H9 (cell line): ENCODE data around the gene ECSIT. TPM values are rescaled to one million over a fixed set of nuclear protein-coding genes. Genes with fewer than 3 reads are reported as not detected.

ENCODE experiments used
- DNase-seq: peaks from one replicate; pipeline ENCODE4 v3.0.0-alpha.2; 2017
- H2AFZ ChIP-seq: one replicate; pipeline ENCODE4 v1.6.1; 2013; ENCODE audit warnings: mild to moderate bottlenecking, low read length, control low read depth, moderate library complexity
- H2AK5ac ChIP-seq: 2 replicates; pipeline ENCODE4 v1.6.1; 2013; ENCODE audit warnings: low read length, control low read depth, mixed read lengths; ENCODE audit not compliant: insufficient read length
- H2BK120ac ChIP-seq: one replicate; pipeline ENCODE4 v1.6.1; 2013; ENCODE audit warnings: low read depth, mild to moderate bottlenecking, low read length, control low read depth, inconsistent platforms; ENCODE audit not compliant: poor library complexity, severe bottlenecking
- H2BK12ac ChIP-seq: 2 replicates; pipeline ENCODE4 v1.6.1; 2013; ENCODE audit warnings: low read length, control low read depth, mixed read lengths, low read depth; ENCODE audit not compliant: insufficient read length
- H2BK15ac ChIP-seq: 2 replicates; pipeline ENCODE4 v1.6.1; 2013; ENCODE audit warnings: low read depth, low read length, control low read depth
- H2BK20ac ChIP-seq: one replicate; pipeline ENCODE4 v1.6.1; 2013; ENCODE audit warnings: low read depth, mild to moderate bottlenecking, low read length, control low read depth, inconsistent platforms; ENCODE audit not compliant: poor library complexity, severe bottlenecking
- H2BK5ac ChIP-seq: 2 replicates; pipeline ENCODE4 v1.6.1; 2013; ENCODE audit warnings: low read length, control low read depth, mixed read lengths; ENCODE audit not compliant: insufficient read length
- H3K14ac ChIP-seq: 2 replicates; pipeline ENCODE4 v1.6.1; 2013; ENCODE audit warnings: low read length, control low read depth; ENCODE audit not compliant: insufficient read depth
- H3K18ac ChIP-seq: 2 replicates; pipeline ENCODE4 v1.6.1; 2013; ENCODE audit warnings: low read depth, mild to moderate bottlenecking, mixed read lengths, low read length, control low read depth; ENCODE audit not compliant: insufficient read length
- H3K23ac ChIP-seq: 2 replicates; pipeline ENCODE4 v1.6.1; 2013; ENCODE audit warnings: low read length, control low read depth, mixed read lengths, low read depth; ENCODE audit not compliant: insufficient read length
- H3K23me2 ChIP-seq: 2 replicates; pipeline ENCODE4 v1.6.1; 2013; ENCODE audit warnings: low read depth, mild to moderate bottlenecking, mixed read lengths, low read length, control low read depth; ENCODE audit not compliant: insufficient read length, poor library complexity, severe bottlenecking
- H3K27ac ChIP-seq: 2 replicates; pipeline ENCODE4 v1.5.1; 2013; ENCODE audit warnings: low read length, control low read depth, mixed read lengths, low read depth; ENCODE audit not compliant: insufficient read length
- H3K27me3 ChIP-seq: 2 replicates; pipeline ENCODE4 v1.6.1; 2013; ENCODE audit warnings: low read length, control low read depth, inconsistent platforms; ENCODE audit not compliant: insufficient read depth
- H3K4ac ChIP-seq: 2 replicates; pipeline ENCODE4 v1.6.1; 2013; ENCODE audit warnings: low read depth, mild to moderate bottlenecking, control low read depth, inconsistent platforms, low read length, moderate library complexity
- H3K4me1 ChIP-seq: 2 replicates; pipeline ENCODE4 v1.6.1; 2013; ENCODE audit warnings: low read length, control low read depth, inconsistent platforms; ENCODE audit not compliant: insufficient read depth
- H3K4me2 ChIP-seq: 2 replicates; pipeline ENCODE4 v1.6.1; 2013; ENCODE audit warnings: low read length, control low read depth, mixed read lengths; ENCODE audit not compliant: insufficient read length, insufficient read depth
- H3K56ac ChIP-seq: 2 replicates; pipeline ENCODE4 v1.6.1; 2013; ENCODE audit warnings: low read depth, mild to moderate bottlenecking, mixed read lengths, low read length, control low read depth; ENCODE audit not compliant: insufficient read length
- H3K79me1 ChIP-seq: 2 replicates; pipeline ENCODE4 v1.6.1; 2013; ENCODE audit warnings: low read depth, mild to moderate bottlenecking, moderate library complexity, low read length, control low read depth, inconsistent platforms; ENCODE audit not compliant: insufficient read depth, poor library complexity, severe bottlenecking
- H3K79me2 ChIP-seq: 2 replicates; pipeline ENCODE4 v1.6.1; 2013; ENCODE audit warnings: low read length, control low read depth, inconsistent platforms; ENCODE audit not compliant: insufficient read depth
- H3K9ac ChIP-seq: 2 replicates; pipeline ENCODE4 v1.6.1; 2013; ENCODE audit warnings: low read length, control low read depth, mixed read lengths; ENCODE audit not compliant: insufficient read length; ENCODE audit errors: extremely low read depth
- H3K9me3 ChIP-seq: one replicate; pipeline ENCODE4 v1.6.1; 2013; ENCODE audit warnings: low read depth, low read length, inconsistent platforms; ENCODE audit not compliant: control insufficient read depth
- H3T11ph ChIP-seq: one replicate; pipeline ENCODE4 v1.6.1; 2013; ENCODE audit warnings: mild to moderate bottlenecking, low read length, control low read depth, inconsistent platforms
- H4K20me1 ChIP-seq: one replicate; pipeline ENCODE4 v1.6.1; 2013; ENCODE audit not compliant: control insufficient read depth, insufficient read length, insufficient read depth
- H4K5ac ChIP-seq: 2 replicates; pipeline ENCODE4 v1.6.1; 2013; ENCODE audit warnings: low read depth, mild to moderate bottlenecking, mixed read lengths, low read length, control low read depth; ENCODE audit not compliant: insufficient read length
- H4K8ac ChIP-seq: replicated peaks from 2 replicates; pipeline ENCODE4 v1.6.1; 2013; ENCODE audit warnings: low read length, control low read depth, mixed read lengths, low read depth; ENCODE audit not compliant: insufficient read length
- H4K91ac ChIP-seq: 2 replicates; pipeline ENCODE4 v1.6.1; 2013; ENCODE audit warnings: low read depth, mild to moderate bottlenecking, moderate library complexity, mixed read lengths, low read length, control low read depth; ENCODE audit not compliant: insufficient read length
- H3K27ac Mint-ChIP-seq, 3 experiments: 2 replicates in 2 of 3; 3 replicates in 1 of 3; pipeline ENCODE4 v1.8.0; 2020 to 2021; ENCODE audit warnings: mixed read lengths in 3 of 3, mild to moderate bottlenecking in 1 of 3, moderate library complexity in 1 of 3
- H3K27me3 Mint-ChIP-seq: 2 replicates; pipeline ENCODE4 v1.8.0; 2021; ENCODE audit warnings: low read depth, mild to moderate bottlenecking, moderate library complexity, mixed read lengths
- H3K36me3 Mint-ChIP-seq, 3 experiments: 2 replicates in 2 of 3; 3 replicates in 1 of 3; pipeline ENCODE4 v1.8.0; 2020 to 2021; ENCODE audit warnings: low read depth in 3 of 3, mixed read lengths in 3 of 3; ENCODE audit not compliant: insufficient read depth in 1 of 3
- H3K4me1 Mint-ChIP-seq, 2 experiments: 2 replicates each; pipeline ENCODE4 v1.8.0; 2020; ENCODE audit warnings: mixed read lengths in 2 of 2
- H3K4me3 Mint-ChIP-seq, 2 experiments: 2 replicates in 1 of 2; 3 replicates in 1 of 2; pipeline ENCODE4 v1.8.0; 2020 to 2021; ENCODE audit warnings: mild to moderate bottlenecking in 2 of 2, mixed read lengths in 2 of 2, moderate library complexity in 1 of 2
- H3K9me3 Mint-ChIP-seq, 2 experiments: 2 replicates in 1 of 2; 3 replicates in 1 of 2; pipeline ENCODE4 v1.8.0; 2020; ENCODE audit warnings: mild to moderate bottlenecking in 2 of 2, mixed read lengths in 2 of 2, moderate library complexity in 1 of 2
- WGBS: extraction: QIAGEN DNeasy Blood & Tissue Kit; methylation state at CpG from one replicate; pipeline ENCODE4 v1.1.7; 2013; ENCODE audit warnings: missing lambda C conversion rate, low lambda C conversion rate, mixed read lengths; ENCODE audit not compliant: insufficient read length; ENCODE audit errors: extremely low coverage; 5-methylcytosine and 5-hydroxymethylcytosine counted together
- total RNA-seq: library from RNA; stranded (reverse); gene quantifications from 2 replicates; pipeline ENCODE4 v1.2.1, GENCODE V29; 2021
- TF ChIP-seq, protein P1 (sequence below): fragments of 200-600 bp; sonication (generic); conservative IDR thresholded peaks from 3 replicates; pipeline ENCODE4 v1.8.0; 2021; ENCODE audit warnings: antibody characterized with exemption, mild to moderate bottlenecking

ECSIT gene
- total RNA-seq, 1 experiment from 2014 or later, result 42.4 TPM

DNA sequence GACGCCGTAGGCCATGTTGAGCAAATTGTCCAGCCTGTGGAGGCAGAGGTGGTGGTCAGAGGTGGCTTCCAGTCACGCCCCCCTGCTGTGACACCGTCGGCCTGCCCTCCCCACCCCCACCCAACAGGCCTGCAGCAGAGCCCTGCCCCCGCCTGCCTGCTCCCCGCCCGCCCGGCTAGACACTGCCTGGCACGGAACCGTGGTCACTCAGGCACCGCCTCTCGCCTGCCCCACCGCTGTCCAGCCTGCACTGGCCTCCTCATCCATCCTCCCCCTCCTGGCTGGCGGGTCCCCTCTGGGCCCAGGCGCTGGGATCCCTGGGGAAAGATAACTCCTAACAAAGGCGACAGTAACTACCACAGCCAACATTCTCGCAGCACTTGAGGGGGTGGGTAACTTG is 71.8 kb downstream of the ECSIT start:
- Mint-ChIP-seq H3K27ac (no peak overlapping the region), H3K9me3 (no peaks in the 10 kb centered on the region; a peak in 2 of 5 replicates), H3K36me3 (no peaks in the 10 kb centered on the region), H3K4me1 (peaks cover 16 to 34% of the 10 kb centered on the region in 2 experiments), H3K27me3 (peaks cover 4% of the 10 kb centered on the region; the same call in 1 of the 2 replicates), H3K4me3 (no peak overlapping the region)
- no peak overlapping the region for H3K4me2 ChIP-seq
- no peak overlapping the region for H2BK120ac ChIP-seq
- no peak overlapping the region for H3K9ac ChIP-seq
- H3K9me3 ChIP-seq, result no peaks in the 10 kb centered on the region
- TF ChIP-seq, protein P1, sequence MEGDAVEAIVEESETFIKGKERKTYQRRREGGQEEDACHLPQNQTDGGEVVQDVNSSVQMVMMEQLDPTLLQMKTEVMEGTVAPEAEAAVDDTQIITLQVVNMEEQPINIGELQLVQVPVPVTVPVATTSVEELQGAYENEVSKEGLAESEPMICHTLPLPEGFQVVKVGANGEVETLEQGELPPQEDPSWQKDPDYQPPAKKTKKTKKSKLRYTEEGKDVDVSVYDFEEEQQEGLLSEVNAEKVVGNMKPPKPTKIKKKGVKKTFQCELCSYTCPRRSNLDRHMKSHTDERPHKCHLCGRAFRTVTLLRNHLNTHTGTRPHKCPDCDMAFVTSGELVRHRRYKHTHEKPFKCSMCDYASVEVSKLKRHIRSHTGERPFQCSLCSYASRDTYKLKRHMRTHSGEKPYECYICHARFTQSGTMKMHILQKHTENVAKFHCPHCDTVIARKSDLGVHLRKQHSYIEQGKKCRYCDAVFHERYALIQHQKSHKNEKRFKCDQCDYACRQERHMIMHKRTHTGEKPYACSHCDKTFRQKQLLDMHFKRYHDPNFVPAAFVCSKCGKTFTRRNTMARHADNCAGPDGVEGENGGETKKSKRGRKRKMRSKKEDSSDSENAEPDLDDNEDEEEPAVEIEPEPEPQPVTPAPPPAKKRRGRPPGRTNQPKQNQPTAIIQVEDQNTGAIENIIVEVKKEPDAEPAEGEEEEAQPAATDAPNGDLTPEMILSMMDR, result no peak
- H3K23me2 ChIP-seq, result no peaks in the 10 kb centered on the region
- no CpG with 5 or more reads among the region's 18 CpGs for WGBS
- H3K4me1 ChIP-seq, result no peaks in the 10 kb centered on the region
- no peaks in the 10 kb centered on the region for H4K20me1 ChIP-seq
- no peak overlapping the region for H2AK5ac ChIP-seq
- no peak overlapping the region for H3K23ac ChIP-seq
- no peak overlapping the region for H4K5ac ChIP-seq
- no peaks in the 10 kb centered on the region for H3K27me3 ChIP-seq
- no peak overlapping the region for H4K91ac ChIP-seq
- no peak for DNase-seq
- H3T11ph ChIP-seq, result no peak overlapping the region
- no peak overlapping the region for H3K4ac ChIP-seq
- no peak overlapping the region for H3K18ac ChIP-seq
- H2BK12ac ChIP-seq, result no peak overlapping the region
- no peak overlapping the region for H2BK20ac ChIP-seq
- H3K56ac ChIP-seq, result no peak overlapping the region
- no peak overlapping the region for H2AFZ ChIP-seq
- no peak overlapping the region for H2BK15ac ChIP-seq
- no peak overlapping the region for H2BK5ac ChIP-seq
- no peak overlapping the region for H3K27ac ChIP-seq
- no peak overlapping the region for H4K8ac ChIP-seq
- no peak overlapping the region for H3K14ac ChIP-seq
- no peaks in the 10 kb centered on the region for H3K79me2 ChIP-seq
- no peaks in the 10 kb centered on the region for H3K79me1 ChIP-seq
